Peyer's patch (tissue), 4 donors: ENCODE measurements around the gene RSPH3. TPM values are rescaled to one million over a fixed set of nuclear protein-coding genes. Genes with fewer than 3 reads are reported as not detected.
A peak's percentile ranks its signal among the peaks of the same experiment; 100 is the strongest.

Experiments used
- DNase-seq, 3 donors: peaks; one replicate each; pipeline ENCODE4 v3.0.0-alpha.2; 2017 to 2019
- H3K27ac ChIP-seq, 4 donors: fragments of 200-600 bp; sonication (generic); one replicate each; pipeline ENCODE4 v1.5.1; 2016 to 2019
- H3K27me3 ChIP-seq, 2 donors: fragments of 200-600 bp; sonication (generic); one replicate each; pipeline ENCODE4 v1.5.1; 2019
- H3K36me3 ChIP-seq, 3 donors: fragments of 200-600 bp; sonication (generic); one replicate each; pipeline ENCODE4 v1.5.1; 2016 to 2019
- H3K4me1 ChIP-seq, 4 donors: fragments of 200-600 bp; sonication (generic); one replicate each; pipeline ENCODE4 v1.5.1; 2016 to 2019
- H3K4me3 ChIP-seq, 4 donors: fragments of 200-600 bp; sonication (generic); 1 replicate in 3 of 4; 2 replicates in 1 of 4; pipeline ENCODE4 v1.5.1; 2016 to 2019; ENCODE audit warnings: mild to moderate bottlenecking in 1 of 4
- H3K9me3 ChIP-seq, 4 donors: fragments of 200-600 bp; sonication (generic); one replicate each; pipeline ENCODE4 v1.5.1; 2016 to 2019; ENCODE audit warnings: mild to moderate bottlenecking in 1 of 4
- CTCF ChIP-seq, 6 experiments: fragments of 450-650 bp in 4 of 6; fragments of 200-600 bp in 2 of 6; sonication (generic) in 1 of 6; IDR thresholded peaks; one replicate each; pipeline ENCODE4 v1.5.1; 2017 to 2019; ENCODE audit warnings: antibody characterized with exemption in 6 of 6, mild to moderate bottlenecking in 3 of 6, moderate library complexity in 1 of 6
- POLR2A ChIP-seq, 2 donors: fragments of 450-650 bp; IDR thresholded peaks; one replicate each; pipeline ENCODE4 v1.5.1; 2017; ENCODE audit warnings: antibody characterized with exemption in 2 of 2, mild to moderate bottlenecking in 2 of 2, moderate library complexity in 2 of 2
- total RNA-seq, 4 donors: library from RNA; depleted of rRNA; stranded (reverse); fragments of >200 nt; gene quantifications; one replicate each; pipeline ENCODE4 v1.1.0, GENCODE V29; 2016

Gene RSPH3
- total RNA-seq, 4 donors from 2014 or later = 14.9 to 24.5 (median 20.1) TPM

GRCh38 chr6:159007510-159007909 is 7.5 kb upstream of the RSPH3 start:
- no peaks in the 10 kb centered on the region for H3K36me3 ChIP-seq
- H3K4me3 ChIP-seq = no peak overlapping the region
- TF ChIP-seq CTCF (IDR thresholded peaks at IDR 0.05) = no peak
- no peak for TF ChIP-seq POLR2A (IDR thresholded peaks at IDR 0.05)
- H3K9me3 ChIP-seq = no peaks in the 10 kb centered on the region
- no peak for DNase-seq
- no peak overlapping the region for H3K27ac ChIP-seq
- no peaks in the 10 kb centered on the region for H3K4me1 ChIP-seq
- no peaks in the 10 kb centered on the region for H3K27me3 ChIP-seq

GRCh38 chr6:159005436-159005835 is 5.4 kb upstream of the RSPH3 start:
- no peak for DNase-seq
- Histone ChIP-seq H3K4me3 (no peak overlapping the region), H3K27me3 (no peaks in the 10 kb centered on the region), H3K4me1 (no peaks in the 10 kb centered on the region), H3K9me3 (no peaks in the 10 kb centered on the region), H3K36me3 (no peaks in the 10 kb centered on the region), H3K27ac (no peak overlapping the region)
- TF ChIP-seq POLR2A (IDR thresholded peaks at IDR 0.05) (no peak), CTCF (IDR thresholded peaks at IDR 0.05) (no peak)

GRCh38 chr6:159004592-159004991 is 4.6 kb upstream of the RSPH3 start:
- H3K4me1 ChIP-seq = no peaks in the 10 kb centered on the region
- no peaks in the 10 kb centered on the region for H3K27me3 ChIP-seq
- no peak for DNase-seq
- TF ChIP-seq CTCF (IDR thresholded peaks at IDR 0.05) = no peak
- no peak for TF ChIP-seq POLR2A (IDR thresholded peaks at IDR 0.05)
- H3K9me3 ChIP-seq = no peaks in the 10 kb centered on the region
- H3K4me3 ChIP-seq = no peak overlapping the region
- no peaks in the 10 kb centered on the region for H3K36me3 ChIP-seq
- H3K27ac ChIP-seq = no peak overlapping the region

- no peaks in the 10 kb centered on the region for H3K27me3 ChIP-seq
- no peak overlapping the region for H3K27ac ChIP-seq
- no peak overlapping the region for H3K4me3 ChIP-seq
- H3K9me3 ChIP-seq = no peaks in the 10 kb centered on the region
- DNase-seq = no peak
- TF ChIP-seq CTCF (IDR thresholded peaks at IDR 0.05) (no peak), POLR2A (IDR thresholded peaks at IDR 0.05) (no peak)
- peaks cover 0 to 8% (median 0%) of the 10 kb centered on the region in 4 donors for H3K4me1 ChIP-seq
- no peaks in the 10 kb centered on the region for H3K36me3 ChIP-seq
These were observed 2.6 kb upstream of the RSPH3 start for GRCh38 chr6:159002432-159003155.

GRCh38 chr6:158999154-158999665 is 792 bp downstream of the RSPH3 start:
- Histone ChIP-seq H3K9me3 (no peaks in the 10 kb centered on the region), H3K27ac (peak overlapping the region; percentile 82 to 91 (median 89)), H3K4me3 (peak overlapping the region; percentile 71 to 90 (median 80)), H3K27me3 (no peaks in the 10 kb centered on the region), H3K36me3 (no peaks in the 10 kb centered on the region), H3K4me1 (peaks cover 0 to 11% (median 0%) of the 10 kb centered on the region in 4 donors)
- TF ChIP-seq POLR2A (IDR thresholded peaks at IDR 0.05) (no peak), CTCF (IDR thresholded peaks at IDR 0.05) (no peak)
- peak in 1 of 3 donors; percentile 69 for DNase-seq
